Neural progenitor cell (in vitro differentiated cells): Measurements from ENCODE around the gene STAG1.
"Not testable (repeated sequence)": the region's sequence is repeated elsewhere in the genome, so short reads cannot be mapped to it uniquely, and the experiment has no call there.

Experiments used
- CTCF ChIP-seq: fragments of 200-600 bp; sonication (generic); IDR thresholded peaks from 2 replicates; pipeline ENCODE4 v1.5.1; 2017; ENCODE audit warnings: antibody characterized with exemption, mild to moderate bottlenecking
- EZH2 ChIP-seq: fragments of 200-600 bp; sonication (generic); IDR thresholded peaks from 2 replicates; pipeline ENCODE4 v1.6.1; 2017; ENCODE audit warnings: antibody characterized with exemption, mild to moderate bottlenecking, moderate library complexity

- not testable (repeated sequence) for TF ChIP-seq EZH2, CTCF
These were observed 29.8 kb downstream of the STAG1 start for GRCh38 chr3:136722399-136722798.
